ENCODE results near the gene LGALS1.
"Not testable (repeated sequence)": the region's sequence is repeated elsewhere in the genome, so short reads cannot be mapped to it uniquely, and the experiment has no call there.

LGALS1 gene

DNA sequence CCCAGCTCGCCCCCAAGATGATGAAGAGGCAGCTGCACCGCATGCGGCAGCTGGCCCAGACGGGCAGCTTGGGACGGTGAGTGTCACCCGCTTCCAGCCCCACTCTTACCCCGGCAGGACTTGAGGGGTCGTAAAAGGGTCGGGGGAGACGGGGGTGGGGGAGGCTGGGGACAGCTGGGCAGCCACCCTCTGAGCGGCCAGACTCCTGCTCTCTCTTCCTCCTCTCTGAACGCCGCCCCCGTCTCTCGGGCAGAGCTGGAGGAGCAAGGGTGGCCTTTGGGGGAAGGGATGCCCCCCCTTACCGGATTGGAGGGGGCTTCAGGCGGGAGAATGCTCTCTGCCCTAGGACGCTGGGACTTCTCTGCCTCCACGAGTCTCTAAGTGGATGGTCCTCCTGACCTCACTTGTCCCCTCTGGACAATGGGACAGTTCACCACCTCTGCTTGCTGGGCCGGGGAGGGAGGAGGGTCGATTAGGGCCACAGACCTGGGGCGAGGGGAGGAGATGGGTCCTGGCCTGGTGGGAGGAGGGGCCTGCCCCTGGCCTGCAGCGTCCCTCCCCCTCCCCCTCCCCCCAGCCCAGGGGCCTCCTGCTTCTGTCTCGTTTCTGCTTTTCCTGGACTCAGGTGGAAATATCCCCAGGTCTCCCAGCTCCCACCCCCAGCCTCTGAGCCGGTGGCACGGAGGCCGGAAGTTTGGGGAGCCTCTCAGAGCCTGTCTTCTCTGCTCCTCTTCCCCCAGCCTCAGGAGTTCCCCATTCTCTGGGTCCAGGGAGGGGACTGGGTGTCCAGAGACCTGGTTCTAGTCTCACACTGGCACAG, 35.5 kb upstream of the LGALS1 start:
- DNase-seq: no peak

GRCh38 chr22:37640591-37641560, 34.6 kb upstream of the LGALS1 start:
- no peak for DNase-seq

- no peak for DNase-seq
These were observed 33.9 kb upstream of the LGALS1 start for GRCh38 chr22:37641561-37641949.

DNA sequence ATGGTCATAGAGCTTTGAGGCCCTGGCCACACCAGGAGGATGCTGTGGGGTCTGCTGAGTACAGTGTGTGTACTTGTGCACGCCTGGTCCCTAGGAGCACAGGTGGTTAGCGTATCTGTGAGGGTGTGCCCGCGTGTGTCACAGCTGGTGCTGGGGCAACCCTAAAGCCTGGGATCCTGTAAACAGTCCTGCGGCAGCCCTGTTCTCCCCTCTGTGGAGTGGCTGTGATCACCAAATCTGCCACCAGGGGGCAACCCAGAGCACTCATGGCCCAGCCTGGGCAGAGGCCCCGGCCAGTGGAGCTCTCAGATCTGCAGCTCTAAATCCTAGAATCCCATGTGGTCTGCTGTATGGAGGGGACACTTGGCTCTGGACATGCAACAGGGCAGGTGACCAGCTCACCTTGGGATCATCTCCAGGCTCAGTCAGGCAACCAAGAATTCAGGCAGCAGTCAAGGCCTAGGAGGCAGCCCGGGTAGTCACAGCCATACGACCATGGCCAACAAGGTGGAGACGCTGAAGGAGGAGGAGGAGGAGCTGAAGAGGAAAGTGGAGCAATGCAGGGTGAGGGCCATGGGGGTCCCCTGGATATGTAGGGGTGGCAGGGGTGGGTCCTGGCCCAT, 32.1 kb upstream of the LGALS1 start:
- peak; percentile 93 for DNase-seq

DNA sequence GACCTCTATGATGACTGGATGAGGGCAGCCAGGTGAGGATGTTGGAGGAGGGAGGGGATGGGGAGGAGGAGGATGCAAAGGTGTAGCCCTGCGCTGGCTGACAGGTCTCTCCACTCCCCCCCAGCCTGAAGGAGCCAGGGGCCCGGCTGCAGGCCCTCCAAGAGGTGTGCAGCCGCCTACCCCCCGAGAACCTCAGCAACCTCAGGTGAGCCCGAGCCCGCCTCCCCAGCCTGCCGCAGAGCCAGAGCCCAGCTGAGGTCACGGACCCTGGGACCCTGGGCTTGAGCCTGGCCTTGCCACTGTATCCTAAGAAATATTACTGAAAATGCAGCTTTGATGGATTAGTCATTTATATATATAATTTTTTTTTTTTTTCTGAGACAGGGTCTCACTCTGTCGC, 28.1 kb upstream of the LGALS1 start:
- DNase-seq: no peak

- DNase-seq: no peak
These were observed 27.5 kb upstream of the LGALS1 start for GRCh38 chr22:37647928-37648327.

DNA sequence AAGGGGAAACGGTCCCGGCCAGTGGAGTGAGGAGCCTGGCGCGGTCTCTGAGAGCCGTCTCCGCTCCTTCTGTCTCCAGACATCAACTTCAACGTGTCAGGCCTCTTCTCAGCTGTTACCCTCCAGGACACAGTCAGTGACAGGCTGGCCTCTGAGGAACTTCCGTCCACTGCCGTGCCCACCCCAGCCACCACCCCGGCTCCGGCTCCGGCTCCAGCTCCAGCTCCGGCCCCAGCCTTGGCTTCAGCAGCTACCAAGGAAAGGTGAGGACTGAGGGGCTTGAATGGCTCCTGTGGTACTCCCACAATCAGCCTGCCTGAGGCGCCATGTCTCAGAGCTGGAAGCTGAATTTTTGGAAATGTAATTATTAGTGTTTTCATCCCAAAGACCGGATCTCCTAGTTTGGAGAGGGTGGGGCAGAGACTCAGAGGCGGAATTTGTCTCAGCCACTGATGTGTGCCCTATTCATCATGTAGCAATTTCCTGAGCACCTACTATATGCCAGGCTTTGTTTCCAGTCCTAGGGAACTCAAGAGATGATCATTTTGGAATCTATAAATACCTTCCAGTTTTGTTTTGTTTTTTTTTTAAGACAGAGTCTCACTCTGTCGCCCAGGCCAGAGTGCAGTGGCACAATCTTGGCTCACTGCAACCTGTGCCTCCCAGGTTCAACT, 24.8 kb upstream of the LGALS1 start:
- DNase-seq: no peak

- DNase-seq: no peak
These were observed 20.7 kb upstream of the LGALS1 start for GRCh38 chr22:37654563-37655251.

- no peak for DNase-seq
These were observed 20.2 kb upstream of the LGALS1 start for GRCh38 chr22:37655252-37655563.

DNA sequence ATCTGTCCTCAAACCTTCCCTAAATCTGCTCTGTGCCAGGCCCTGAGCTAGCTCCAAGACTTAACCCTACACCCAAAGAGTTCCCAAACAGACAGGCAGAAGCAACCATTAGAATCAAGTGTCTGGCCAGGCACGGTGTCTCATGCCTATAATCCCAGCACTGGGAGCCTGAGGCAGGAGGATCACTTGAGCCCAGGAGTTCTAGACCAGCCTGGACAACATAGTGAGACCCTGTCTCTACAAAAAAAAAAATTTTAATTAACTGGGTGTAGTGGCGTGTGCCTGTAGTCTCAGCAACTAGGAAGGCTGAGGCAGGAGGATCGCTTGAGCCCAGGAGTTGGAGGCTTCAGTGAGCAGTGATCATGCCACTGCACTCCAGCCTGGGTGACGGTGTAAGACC, 18.9 kb upstream of the LGALS1 start:
- not testable (repeated sequence) for DNase-seq

- DNase-seq: no peak
These were observed 17.8 kb upstream of the LGALS1 start for GRCh38 chr22:37657590-37658132.

GRCh38 chr22:37658133-37659065, 17.0 kb upstream of the LGALS1 start, which contains the start of gene PDXP:
Gene PDXP (plus strand): TSS chr22:37658723. CDS start chr22:37658783, 60 bp downstream.
- peak; percentile 99 for DNase-seq

- DNase-seq: peak; percentile 49
These were observed 16.2 kb upstream of the LGALS1 start for GRCh38 chr22:37659066-37659896.

GRCh38 chr22:37659897-37660708, 15.3 kb upstream of the LGALS1 start:
- DNase-seq: no peak

DNA sequence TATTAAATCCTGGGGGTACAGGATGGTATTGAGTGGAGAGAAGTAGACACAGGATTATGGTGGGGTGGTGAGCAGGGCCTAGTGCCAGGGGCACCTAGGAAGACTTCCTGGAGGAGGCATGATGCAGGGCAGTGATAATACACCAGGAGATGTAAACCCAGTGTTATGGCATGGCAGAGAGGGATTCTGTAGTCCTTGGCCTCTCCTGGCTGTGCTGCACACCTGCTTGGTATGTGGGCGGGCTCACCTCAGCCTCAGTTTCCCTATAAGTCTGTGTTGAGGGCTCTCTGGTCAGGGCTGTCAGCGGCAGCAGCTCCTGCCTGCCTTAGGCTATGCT, 14.8 kb upstream of the LGALS1 start:
- no peak for DNase-seq

- no peak for DNase-seq
These were observed 14.1 kb upstream of the LGALS1 start for GRCh38 chr22:37661160-37661924.

GRCh38 chr22:37662039-37662438, 13.4 kb upstream of the LGALS1 start:
- no peak for DNase-seq

- DNase-seq: no peak
These were observed 11.8 kb upstream of the LGALS1 start for GRCh38 chr22:37663521-37664140.
